Anterior cingulate cortex (tissue), 58 donors: ENCODE measurements around the gene NONO.
A peak's percentile ranks its signal among the peaks of the same experiment; 100 is the strongest.
"Not testable (repeated sequence)": the region's sequence is repeated elsewhere in the genome, so short reads cannot be mapped to it uniquely, and the experiment has no call there.

Experiments
- DNase-seq, 58 donors: peaks; one replicate each; lab custom pipeline; 2025; lab: John Stamatoyannopoulos, UW

Gene NONO

GRCh38 chrX:71282514-71283402 is 677 bp upstream of the NONO start:
- DNase-seq, result peak in 10 of 58 donors; percentile 8 to 41 (median 34)

- no peak for DNase-seq
These were observed 2.5 kb downstream of the NONO start for GRCh38 chrX:71285929-71286328.

GRCh38 chrX:71291381-71291780 is 7.9 kb downstream of the NONO start:
- no peak for DNase-seq

- no peak for DNase-seq
These were observed 9.4 kb downstream of the NONO start for GRCh38 chrX:71292669-71293365.

GRCh38 chrX:71296806-71297205 is 13.4 kb downstream of the NONO start:
- no peak for DNase-seq

GRCh38 chrX:71298119-71298518 is 14.7 kb downstream of the NONO start:
- no peak for DNase-seq

GRCh38 chrX:71300064-71300463 is 16.6 kb downstream of the NONO start:
- not testable (repeated sequence) for DNase-seq

- not testable (repeated sequence) for DNase-seq
These were observed 17.1 kb downstream of the NONO start for GRCh38 chrX:71300495-71300894.

GRCh38 chrX:71301195-71301924 is 17.9 kb downstream of the NONO start, which contains the start of gene ITGB1BP2:
Gene ITGB1BP2, plus strand, starts transcription at chrX:71301750. Its CDS starts 57 bp downstream, at chrX:71301807.
- DNase-seq, result peak in 6 of 58 donors; percentile 0 to 1 (median 0)

- no peak for DNase-seq
These were observed 19.2 kb downstream of the NONO start for GRCh38 chrX:71302461-71303213.

- DNase-seq, result no peak
These were observed 21.1 kb downstream of the NONO start for GRCh38 chrX:71304561-71304960.

- DNase-seq, result no peak
These were observed 32.5 kb downstream of the NONO start for GRCh38 chrX:71315917-71316316.

- DNase-seq, result not testable (repeated sequence)
These were observed 33.5 kb downstream of the NONO start for GRCh38 chrX:71316959-71317358.

GRCh38 chrX:71320126-71320525 is 36.7 kb downstream of the NONO start:
- no peak for DNase-seq

- no peak for DNase-seq
These were observed 38.3 kb downstream of the NONO start for GRCh38 chrX:71321731-71322130.

- DNase-seq, result not testable (repeated sequence)
These were observed 41.0 kb downstream of the NONO start for GRCh38 chrX:71324452-71324851.

- no peak for DNase-seq
These were observed 43.0 kb downstream of the NONO start for GRCh38 chrX:71326394-71326793.

GRCh38 chrX:71349151-71349665 is 65.8 kb downstream of the NONO start:
- DNase-seq, result not testable (repeated sequence)

GRCh38 chrX:71349867-71350266 is 66.4 kb downstream of the NONO start:
- DNase-seq, result not testable (repeated sequence)
